Activated CD8-positive, alpha-beta T cell treated with anti-CD3 and anti-CD28 coated beads for 36 hours (primary cell): ENCODE measurements around the gene RIMBP2. TPM values are rescaled to one million over a fixed set of nuclear protein-coding genes. Genes with fewer than 3 reads are reported as not detected.

Experiments used
- ATAC-seq: fragments of 200-7000 bp; cut with Tn5 transposase; one replicate; pipeline ENCODE4 v1.10.0; 2021; ENCODE audit warnings: mild to moderate bottlenecking, moderate library complexity
- CTCF ChIA-PET: fragments of 350-600 bp; sonication (Branson Sonifier 250); formaldehyde crosslinking; loops from one replicate; lab custom pipeline; 2021; ENCODE audit warnings: antibody characterized with exemption; lab: Charles Lee
- POLR2A ChIA-PET: fragments of 350-600 bp; sonication (Branson Sonifier 250); formaldehyde crosslinking; loops from one replicate; lab custom pipeline; 2021; ENCODE audit warnings: antibody characterized with exemption; lab: Charles Lee
- DNase-seq: peaks from one replicate; pipeline ENCODE4 v3.0.0-alpha.2; 2020
- H3K27ac Mint-ChIP-seq: one replicate; pipeline ENCODE4 v1.8.0; 2021; ENCODE audit warnings: mild to moderate bottlenecking, mixed read lengths
- H3K27me3 Mint-ChIP-seq: one replicate; pipeline ENCODE4 v1.8.0; 2021; ENCODE audit warnings: mixed read lengths
- H3K36me3 Mint-ChIP-seq: one replicate; pipeline ENCODE4 v1.8.0; 2021; ENCODE audit warnings: low read depth, mixed read lengths
- H3K4me1 Mint-ChIP-seq: one replicate; pipeline ENCODE4 v1.8.0; 2021; ENCODE audit warnings: low read depth, mixed read lengths
- H3K4me3 Mint-ChIP-seq: one replicate; pipeline ENCODE4 v1.8.0; 2021; ENCODE audit warnings: mild to moderate bottlenecking, moderate library complexity, mixed read lengths
- H3K9me3 Mint-ChIP-seq: one replicate; pipeline ENCODE4 v1.8.0; 2021; ENCODE audit warnings: mixed read lengths
- intact Hi-C: fragments of 100-400 bp; cut with micrococcal nuclease; formaldehyde crosslinking; loops from one replicate; pipeline ENCODE4 v1.10.0; 2022
- total RNA-seq, 2 experiments: library from RNA; stranded (reverse); gene quantifications; one replicate each; pipeline ENCODE4 v1.2.3, GENCODE V29; 2021
- TF ChIP-seq, protein P1 (sequence below): fragments of 200-600 bp; IDR thresholded peaks from one replicate; pipeline ENCODE4 v1.8.0; 2022; ENCODE audit warnings: antibody characterized with exemption, mild to moderate bottlenecking

The RIMBP2 gene
- total RNA-seq, 2 experiments from 2014 or later: not detected

DNA sequence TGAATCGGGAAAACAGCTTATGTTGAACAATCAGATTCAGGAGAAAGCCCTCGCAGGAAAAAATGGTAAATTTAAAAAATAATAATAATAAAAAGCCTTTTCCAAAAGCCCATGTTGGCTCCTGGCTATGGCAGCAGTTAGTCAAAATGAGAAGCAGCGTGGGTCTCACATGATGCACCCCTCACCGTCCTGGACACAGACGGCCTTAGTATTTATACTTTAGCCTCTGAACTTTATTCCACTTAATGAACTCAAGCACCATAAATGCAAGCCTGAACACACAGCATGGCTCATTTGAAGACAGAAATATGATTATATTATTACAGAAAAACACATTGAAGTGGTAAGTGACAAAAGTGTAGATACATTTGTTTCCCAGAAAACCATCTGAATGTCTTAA is 160.9 kb downstream of the RIMBP2 start:
- Mint-ChIP-seq H3K4me1 (no peaks in the 10 kb centered on the region), H3K36me3 (no peaks in the 10 kb centered on the region), H3K27me3 (peaks cover 4% of the 10 kb centered on the region), H3K4me3 (no peak overlapping the region), H3K9me3 (peaks cover 3% of the 10 kb centered on the region), H3K27ac (no peak overlapping the region)
- POLR2A ChIA-PET: no interaction called here
- DNase-seq (no peak), ATAC-seq (no peak)
- CTCF ChIA-PET: no interaction called here
- TF ChIP-seq, protein P1, sequence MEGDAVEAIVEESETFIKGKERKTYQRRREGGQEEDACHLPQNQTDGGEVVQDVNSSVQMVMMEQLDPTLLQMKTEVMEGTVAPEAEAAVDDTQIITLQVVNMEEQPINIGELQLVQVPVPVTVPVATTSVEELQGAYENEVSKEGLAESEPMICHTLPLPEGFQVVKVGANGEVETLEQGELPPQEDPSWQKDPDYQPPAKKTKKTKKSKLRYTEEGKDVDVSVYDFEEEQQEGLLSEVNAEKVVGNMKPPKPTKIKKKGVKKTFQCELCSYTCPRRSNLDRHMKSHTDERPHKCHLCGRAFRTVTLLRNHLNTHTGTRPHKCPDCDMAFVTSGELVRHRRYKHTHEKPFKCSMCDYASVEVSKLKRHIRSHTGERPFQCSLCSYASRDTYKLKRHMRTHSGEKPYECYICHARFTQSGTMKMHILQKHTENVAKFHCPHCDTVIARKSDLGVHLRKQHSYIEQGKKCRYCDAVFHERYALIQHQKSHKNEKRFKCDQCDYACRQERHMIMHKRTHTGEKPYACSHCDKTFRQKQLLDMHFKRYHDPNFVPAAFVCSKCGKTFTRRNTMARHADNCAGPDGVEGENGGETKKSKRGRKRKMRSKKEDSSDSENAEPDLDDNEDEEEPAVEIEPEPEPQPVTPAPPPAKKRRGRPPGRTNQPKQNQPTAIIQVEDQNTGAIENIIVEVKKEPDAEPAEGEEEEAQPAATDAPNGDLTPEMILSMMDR: no peak
- intact Hi-C loops: no loop called here

DNA sequence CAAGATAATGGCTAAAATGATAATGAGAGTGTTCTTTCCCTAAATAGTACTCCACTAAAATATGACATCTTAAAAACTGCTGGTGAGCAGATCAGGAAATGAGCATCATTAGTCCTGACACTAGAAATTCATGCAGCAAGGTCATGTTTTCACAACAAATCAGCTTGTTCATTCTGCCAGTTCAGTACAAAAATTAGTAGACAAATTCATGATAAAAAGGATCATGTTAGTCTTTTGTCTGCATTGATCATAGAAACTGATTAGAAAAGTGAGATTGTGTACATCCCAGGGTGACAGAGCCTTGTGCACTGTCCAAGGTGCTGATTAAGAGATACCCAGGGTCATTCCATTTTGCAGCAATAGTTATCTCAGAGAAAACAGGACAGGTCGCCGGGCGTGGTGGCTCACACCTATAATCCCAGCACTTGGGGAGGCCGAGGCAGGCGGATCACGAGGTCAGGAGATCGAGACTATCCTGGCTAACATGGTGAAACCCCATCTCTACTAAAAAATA is 163.6 kb downstream of the RIMBP2 start:
- CTCF ChIA-PET: no interaction called here
- POLR2A ChIA-PET: no interaction called here
- Mint-ChIP-seq H3K4me3 (no peak overlapping the region), H3K36me3 (no peaks in the 10 kb centered on the region), H3K27ac (no peak overlapping the region), H3K27me3 (peaks cover 4% of the 10 kb centered on the region), H3K4me1 (no peaks in the 10 kb centered on the region), H3K9me3 (peaks cover 3% of the 10 kb centered on the region)
- intact Hi-C loops: no loop called here
- DNase-seq (no peak), ATAC-seq (no peak)
- TF ChIP-seq, protein P1: no peak

DNA sequence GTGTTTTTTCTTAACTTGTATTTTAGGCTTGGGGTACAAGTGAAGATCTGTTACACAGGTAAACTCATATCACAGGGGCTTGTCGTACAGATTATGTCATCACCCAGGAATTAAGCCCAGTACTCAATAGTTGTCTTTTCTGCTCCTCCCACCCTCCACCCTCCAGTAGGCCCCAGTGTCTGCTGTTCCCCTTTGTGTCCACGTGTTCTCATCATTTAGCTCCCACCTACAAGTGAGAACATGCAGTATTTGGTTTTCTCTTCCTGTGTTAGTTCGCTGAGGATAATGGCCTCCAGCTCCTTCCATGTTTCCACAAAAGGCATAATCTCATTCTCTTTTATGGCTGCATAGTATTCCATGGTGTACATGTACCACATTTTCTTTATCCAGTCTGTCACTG is 166.7 kb downstream of the RIMBP2 start:
- Mint-ChIP-seq H3K27ac (no peak overlapping the region), H3K4me3 (no peak overlapping the region), H3K4me1 (no peaks in the 10 kb centered on the region), H3K36me3 (no peaks in the 10 kb centered on the region), H3K27me3 (peaks cover 4% of the 10 kb centered on the region), H3K9me3 (peaks cover 5% of the 10 kb centered on the region)
- CTCF ChIA-PET: no interaction called here
- no peak for DNase-seq
- intact Hi-C loops: no loop called here
- POLR2A ChIA-PET: interaction anchor here (0.6 kb wide), 1 partner anchor 1611 kb away, joined by 3 read pairs; no protein-coding TSS in a partner anchor
- TF ChIP-seq, protein P1: no peak
- no peak for ATAC-seq

DNA sequence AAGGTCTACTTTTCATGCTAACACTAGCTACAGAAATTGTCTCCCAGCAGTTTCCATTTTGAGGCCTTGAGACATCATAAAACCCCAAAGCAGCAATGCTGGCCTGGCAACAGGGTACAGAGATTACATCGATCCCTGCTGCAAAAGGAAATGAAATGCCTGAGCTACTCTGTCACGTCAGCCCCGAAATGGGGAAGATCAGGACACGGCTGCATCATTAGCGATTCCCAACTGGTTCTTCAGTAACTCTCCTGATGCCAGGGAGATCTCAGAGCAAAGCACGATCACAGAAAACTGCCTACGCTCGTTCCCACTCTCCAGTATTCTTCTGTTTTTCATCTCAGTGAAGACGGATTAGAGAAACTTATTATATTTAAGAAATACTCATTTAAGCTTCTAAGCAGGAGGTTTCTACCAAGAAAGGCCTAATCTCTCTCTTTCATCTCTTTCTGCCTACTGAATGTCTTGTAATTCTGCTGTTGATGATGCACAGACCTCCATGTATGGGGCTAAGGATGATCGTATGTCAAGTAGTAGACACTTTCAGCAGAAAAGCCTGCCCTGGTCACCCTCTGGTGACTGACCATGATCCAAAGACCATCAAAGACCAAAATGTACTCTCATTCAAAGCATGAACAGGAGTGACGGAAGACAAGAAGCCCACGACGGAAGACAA is 168.5 kb downstream of the RIMBP2 start:
- peaks cover 4% of the 10 kb centered on the region for H3K9me3 Mint-ChIP-seq
- intact Hi-C loops: no loop called here
- TF ChIP-seq, protein P1: no peak
- peaks cover 3% of the 10 kb centered on the region for H3K27me3 Mint-ChIP-seq
- POLR2A ChIA-PET: no interaction called here
- CTCF ChIA-PET: no interaction called here
- no peak overlapping the region for H3K27ac Mint-ChIP-seq
- no peaks in the 10 kb centered on the region for H3K36me3 Mint-ChIP-seq
- DNase-seq: no peak
- H3K4me1 Mint-ChIP-seq: no peaks in the 10 kb centered on the region
- no peak overlapping the region for H3K4me3 Mint-ChIP-seq
- ATAC-seq: no peak

DNA sequence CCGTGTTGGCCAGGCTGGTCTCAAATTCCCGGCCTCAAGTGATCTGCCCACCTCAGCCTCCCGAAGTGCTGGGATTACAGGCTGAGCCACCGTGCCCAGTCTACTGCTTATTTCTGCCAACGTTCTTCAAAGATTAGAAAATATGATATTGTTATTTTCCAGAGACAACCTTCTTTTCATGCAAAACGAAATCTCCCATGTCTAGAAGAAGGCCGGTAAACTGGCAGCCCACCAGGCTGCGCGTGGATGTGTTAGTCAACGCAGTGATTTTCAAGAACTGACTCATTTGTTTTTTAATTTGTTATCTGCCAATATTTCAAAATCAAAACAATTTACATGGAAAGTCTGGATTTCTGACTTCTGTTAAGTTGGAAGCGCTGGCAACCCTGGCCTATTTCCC is 169.6 kb downstream of the RIMBP2 start:
- intact Hi-C loops: no loop called here
- Mint-ChIP-seq H3K4me3 (no peak overlapping the region), H3K36me3 (no peaks in the 10 kb centered on the region), H3K27me3 (no peaks in the 10 kb centered on the region), H3K27ac (no peak overlapping the region), H3K9me3 (peaks cover 5% of the 10 kb centered on the region), H3K4me1 (no peaks in the 10 kb centered on the region)
- TF ChIP-seq, protein P1: no peak
- ChIA-PET CTCF (no interaction called here), POLR2A (no interaction called here)
- ATAC-seq (no peak), DNase-seq (no peak)
